ENCODE measurements around the gene CALML6. TPM values are rescaled to one million over a fixed set of nuclear protein-coding genes. Genes with fewer than 3 reads are reported as not detected.

CALML6 gene
- total RNA-seq, 1 donor from 2014 or later: 0.90 TPM

GRCh38 chr1:1920057-1920607 is 5.1 kb downstream of the CALML6 start:
- DNase-seq: no peak
- TF ChIP-seq CTCF (IDR thresholded peaks at IDR 0.05): no peak
- peaks cover 9% of the 10 kb centered on the region for H3K4me1 ChIP-seq
- peak overlapping the region; percentile 14 for H3K27ac ChIP-seq
- H3K9me3 ChIP-seq: no peaks in the 10 kb centered on the region
- intact Hi-C loops (cut with DNase I): no loop called here
- no peak for ATAC-seq
- H3K36me3 ChIP-seq: no peaks in the 10 kb centered on the region
- H3K27me3 ChIP-seq: no peaks in the 10 kb centered on the region
- peak overlapping the region; percentile 56 for H3K4me3 ChIP-seq

- no peak for TF ChIP-seq CTCF (IDR thresholded peaks at IDR 0.05)
- intact Hi-C loops (cut with DNase I): no loop called here
- no peaks in the 10 kb centered on the region for H3K9me3 ChIP-seq
- no peaks in the 10 kb centered on the region for H3K36me3 ChIP-seq
- ATAC-seq: no peak
- no peak overlapping the region for H3K27ac ChIP-seq
- H3K4me1 ChIP-seq: peaks cover 9% of the 10 kb centered on the region
- no peaks in the 10 kb centered on the region for H3K27me3 ChIP-seq
- H3K4me3 ChIP-seq: no peak overlapping the region
- peak; percentile 72 for DNase-seq
Measured at GRCh38 chr1:1920608-1921458, 5.8 kb downstream of the CALML6 start.

GRCh38 chr1:1921459-1921862 is 6.4 kb downstream of the CALML6 start:
- ATAC-seq: no peak
- Histone ChIP-seq H3K9me3 (no peaks in the 10 kb centered on the region), H3K27me3 (no peaks in the 10 kb centered on the region), H3K4me3 (no peak overlapping the region), H3K27ac (no peak overlapping the region), H3K4me1 (peaks cover 9% of the 10 kb centered on the region), H3K36me3 (no peaks in the 10 kb centered on the region)
- TF ChIP-seq CTCF (IDR thresholded peaks at IDR 0.05): no peak
- intact Hi-C loops (cut with DNase I): no loop called here
- DNase-seq: peak; percentile 64

- peak; percentile 62 for DNase-seq
Measured at GRCh38 chr1:1921901-1922701, 7.0 kb downstream of the CALML6 start.

DNA sequence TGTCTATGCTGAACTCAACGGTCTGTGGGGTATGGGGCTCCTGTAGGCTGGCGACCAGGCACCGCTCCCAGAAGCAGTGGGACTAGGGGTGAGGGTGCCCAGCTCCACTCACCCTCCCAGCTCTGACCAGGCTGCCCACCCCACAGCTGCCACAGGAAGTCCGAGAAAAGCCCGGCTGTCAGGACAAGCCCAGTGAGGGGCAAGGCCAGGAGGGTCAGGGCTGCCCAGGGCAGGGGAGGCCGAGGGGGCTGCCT is 7.6 kb downstream of the CALML6 start:
- no peaks in the 10 kb centered on the region for H3K36me3 ChIP-seq
- ATAC-seq (no peak), DNase-seq (peak; percentile 66)
- intact Hi-C loops (cut with DNase I): no loop called here
- peaks cover 9% of the 10 kb centered on the region for H3K4me1 ChIP-seq
- no peaks in the 10 kb centered on the region for H3K27me3 ChIP-seq
- TF ChIP-seq CTCF (IDR thresholded peaks at IDR 0.05): no peak
- no peak overlapping the region for H3K27ac ChIP-seq
- no peaks in the 10 kb centered on the region for H3K9me3 ChIP-seq
- H3K4me3 ChIP-seq: no peak overlapping the region

More at GRCh38 chr1:1921901-1922701, 7.0 kb downstream of the CALML6 start:
- no peak for ATAC-seq
- Histone ChIP-seq H3K9me3 (no peaks in the 10 kb centered on the region), H3K27me3 (no peaks in the 10 kb centered on the region), H3K27ac (no peak overlapping the region), H3K4me3 (no peak overlapping the region), H3K36me3 (no peaks in the 10 kb centered on the region), H3K4me1 (peaks cover 9% of the 10 kb centered on the region)
- no peak for TF ChIP-seq CTCF (IDR thresholded peaks at IDR 0.05)
- intact Hi-C loops (cut with DNase I): no loop called here
